HepG2 (cell line): ENCODE data around the gene MSANTD1. TPM values are rescaled to one million over a fixed set of nuclear protein-coding genes. Genes with fewer than 3 reads are reported as not detected.
A peak's percentile ranks its signal among the peaks of the same experiment; 100 is the strongest.

Experiments
- ARNTL ChIP-seq: sonication (generic); formaldehyde crosslinking; IDR thresholded peaks from 2 replicates; pipeline ENCODE4 v1.4.0; 2020; ENCODE audit warnings: mild to moderate bottlenecking, missing genetic modification reagents
- BCL6 ChIP-seq: IDR thresholded peaks from 2 replicates; pipeline ENCODE4 v1.6.1; 2016; ENCODE audit warnings: missing genetic modification reagents, missing compliant biosample characterization
- BORCS8-MEF2B ChIP-seq: sonication (generic); formaldehyde crosslinking; IDR thresholded peaks from 2 replicates; pipeline ENCODE4 v1.8.0; 2022; ENCODE audit warnings: mild to moderate bottlenecking, missing genetic modification reagents
- KMT2B ChIP-seq: IDR thresholded peaks from 2 replicates; pipeline ENCODE4 v1.6.1; 2016; ENCODE audit warnings: missing genetic modification reagents, missing compliant biosample characterization
- NFE2L1 ChIP-seq: sonication (generic); formaldehyde crosslinking; IDR thresholded peaks from 2 replicates; pipeline ENCODE4 v1.4.0; 2020; ENCODE audit warnings: missing genetic modification reagents, mild to moderate bottlenecking, borderline replicate concordance
- PAWR ChIP-seq: sonication (generic); formaldehyde crosslinking; IDR thresholded peaks from 2 replicates; pipeline ENCODE4 v1.4.0; 2020; ENCODE audit warnings: missing genetic modification reagents, mild to moderate bottlenecking, borderline replicate concordance
- PCBP1 ChIP-seq: fragments of 200-400 bp; formaldehyde crosslinking; IDR thresholded peaks from 2 replicates; pipeline ENCODE4 v1.6.1; 2017; ENCODE audit warnings: mild to moderate bottlenecking, low read depth, low read length, borderline replicate concordance
- PHF20 ChIP-seq: sonication (generic); formaldehyde crosslinking; IDR thresholded peaks from 2 replicates; pipeline ENCODE4 v1.5.0; 2020; ENCODE audit warnings: mild to moderate bottlenecking, missing genetic modification reagents
- RAD21 ChIP-seq: fragments of 450-650 bp; formaldehyde crosslinking; IDR thresholded peaks from 2 replicates; pipeline ENCODE4 v1.5.0; 2020; ENCODE audit warnings: mild to moderate bottlenecking
- SP1 ChIP-seq, 2 experiments: fragments of 450-650 bp in 1 of 2; sonication (generic) in 1 of 2; formaldehyde crosslinking in 1 of 2; IDR thresholded peaks; 2 replicates each; pipeline versions ENCODE4 v1.4.0 to v1.6.1; 2016 to 2020; ENCODE audit warnings: missing genetic modification reagents in 1 of 2
- SSRP1 ChIP-seq: IDR thresholded peaks from 2 replicates; pipeline ENCODE4 v1.6.1; 2016; ENCODE audit warnings: control low read depth
- TOE1 ChIP-seq: sonication (generic); formaldehyde crosslinking; IDR thresholded peaks from 2 replicates; pipeline ENCODE4 v1.4.0; 2020; ENCODE audit warnings: mild to moderate bottlenecking, missing genetic modification reagents
- ZKSCAN5 ChIP-seq: sonication (generic); formaldehyde crosslinking; IDR thresholded peaks from 2 replicates; pipeline ENCODE4 v1.5.1; 2020; ENCODE audit warnings: mild to moderate bottlenecking, missing genetic modification reagents
- ZNF20 ChIP-seq: sonication (generic); formaldehyde crosslinking; IDR thresholded peaks from 2 replicates; pipeline ENCODE4 v1.4.0; 2020; ENCODE audit warnings: mild to moderate bottlenecking, moderate library complexity, missing genetic modification reagents
- ZNF672 ChIP-seq: sonication (generic); formaldehyde crosslinking; IDR thresholded peaks from 2 replicates; pipeline ENCODE4 v1.8.1; 2022; ENCODE audit warnings: missing genetic modification reagents
- ZNF746 ChIP-seq: sonication (generic); formaldehyde crosslinking; IDR thresholded peaks from 2 replicates; pipeline ENCODE4 v1.8.0; 2022; ENCODE audit warnings: mild to moderate bottlenecking, missing genetic modification reagents
- polyA plus RNA-seq, 8 experiments: library from polyadenylated mRNA; depleted of rRNA in 3 of 8; stranded (reverse) in 7 of 8; unstranded in 1 of 8; fragments of >200 nt; fragmentation: Illumina TruSeq in 4 of 8; extraction: Trizol in 4 of 8; gene quantifications; 2 replicates each; pipeline versions ENCODE4 v1.2.1 to v1.2.3, GENCODE V29; 2011 to 2016; ENCODE audit warnings: low read depth in 4 of 8, missing spikeins in 1 of 8, mixed read lengths in 1 of 8; ENCODE audit not compliant: insufficient read depth in 1 of 8
- total RNA-seq, 5 experiments: library from RNA; depleted of rRNA; stranded (reverse); fragments of >200 nt; fragmentation: Illumina TruSeq; extraction: Trizol; gene quantifications; 2 replicates each; pipeline ENCODE4 v1.2.3, GENCODE V29; 2016; ENCODE audit warnings: low read depth in 1 of 5
- TF ChIP-seq, protein P1 (sequence below): sonication (generic); formaldehyde crosslinking; IDR thresholded peaks from 2 replicates; pipeline ENCODE4; 2020; ENCODE audit warnings: missing genetic modification reagents, mild to moderate bottlenecking, borderline replicate concordance
- TF ChIP-seq, protein P2 (sequence below): sonication (generic); formaldehyde crosslinking; conservative IDR thresholded peaks from 2 replicates; pipeline ENCODE4 v1.4.0; 2020; ENCODE audit warnings: missing genetic modification reagents
- TF ChIP-seq, protein P3 (sequence below): sonication (generic); formaldehyde crosslinking; IDR thresholded peaks from 2 replicates; pipeline ENCODE4 v1.8.0; 2022; ENCODE audit warnings: mild to moderate bottlenecking, missing genetic modification reagents; ENCODE audit not compliant: insufficient replicate concordance
- TF ChIP-seq, protein P4 (sequence below): IDR thresholded peaks from 2 replicates; pipeline ENCODE4 v1.6.1; 2018; ENCODE audit warnings: missing genetic modification reagents, mild to moderate bottlenecking, missing compliant biosample characterization
- TF ChIP-seq, protein P5 (sequence below): sonication (generic); formaldehyde crosslinking; IDR thresholded peaks from 2 replicates; pipeline ENCODE4 v1.9.0; 2022; ENCODE audit warnings: low read depth, missing genetic modification reagents

Gene MSANTD1
- total and polyA plus RNA-seq, 2 of the 13 experiments (the other 11 are each of a cell fraction or from before 2014, with no cell fraction given): 0.22 to 0.40 TPM

DNA sequence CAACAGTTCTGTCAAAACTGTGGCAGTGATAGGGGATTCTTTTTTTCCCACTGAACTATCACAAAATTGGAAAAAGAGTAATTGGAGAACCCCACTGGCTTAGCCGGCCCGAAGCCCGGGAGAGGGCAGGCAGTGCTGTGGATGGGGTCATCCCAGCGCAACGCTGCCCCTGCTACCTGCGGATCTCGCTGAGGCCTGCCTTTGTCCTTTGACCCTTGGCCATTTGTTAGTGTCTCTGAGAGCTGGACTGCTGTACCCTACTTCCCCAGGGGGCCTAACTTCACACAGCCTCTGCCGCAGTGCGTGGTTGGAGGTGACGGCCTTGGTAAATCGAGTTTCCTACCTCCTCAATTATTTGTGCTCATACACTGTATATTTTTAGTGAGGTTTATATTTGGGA is 43.0 kb upstream of the MSANTD1 start (continued):
- TF ChIP-seq, protein P1, sequence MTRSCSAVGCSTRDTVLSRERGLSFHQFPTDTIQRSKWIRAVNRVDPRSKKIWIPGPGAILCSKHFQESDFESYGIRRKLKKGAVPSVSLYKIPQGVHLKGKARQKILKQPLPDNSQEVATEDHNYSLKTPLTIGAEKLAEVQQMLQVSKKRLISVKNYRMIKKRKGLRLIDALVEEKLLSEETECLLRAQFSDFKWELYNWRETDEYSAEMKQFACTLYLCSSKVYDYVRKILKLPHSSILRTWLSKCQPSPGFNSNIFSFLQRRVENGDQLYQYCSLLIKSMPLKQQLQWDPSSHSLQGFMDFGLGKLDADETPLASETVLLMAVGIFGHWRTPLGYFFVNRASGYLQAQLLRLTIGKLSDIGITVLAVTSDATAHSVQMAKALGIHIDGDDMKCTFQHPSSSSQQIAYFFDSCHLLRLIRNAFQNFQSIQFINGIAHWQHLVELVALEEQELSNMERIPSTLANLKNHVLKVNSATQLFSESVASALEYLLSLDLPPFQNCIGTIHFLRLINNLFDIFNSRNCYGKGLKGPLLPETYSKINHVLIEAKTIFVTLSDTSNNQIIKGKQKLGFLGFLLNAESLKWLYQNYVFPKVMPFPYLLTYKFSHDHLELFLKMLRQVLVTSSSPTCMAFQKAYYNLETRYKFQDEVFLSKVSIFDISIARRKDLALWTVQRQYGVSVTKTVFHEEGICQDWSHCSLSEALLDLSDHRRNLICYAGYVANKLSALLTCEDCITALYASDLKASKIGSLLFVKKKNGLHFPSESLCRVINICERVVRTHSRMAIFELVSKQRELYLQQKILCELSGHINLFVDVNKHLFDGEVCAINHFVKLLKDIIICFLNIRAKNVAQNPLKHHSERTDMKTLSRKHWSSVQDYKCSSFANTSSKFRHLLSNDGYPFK (CRISPR knock-in tag): peak; percentile 25; the same call in 1 of the 2 replicates
- TF ChIP-seq, protein P2, sequence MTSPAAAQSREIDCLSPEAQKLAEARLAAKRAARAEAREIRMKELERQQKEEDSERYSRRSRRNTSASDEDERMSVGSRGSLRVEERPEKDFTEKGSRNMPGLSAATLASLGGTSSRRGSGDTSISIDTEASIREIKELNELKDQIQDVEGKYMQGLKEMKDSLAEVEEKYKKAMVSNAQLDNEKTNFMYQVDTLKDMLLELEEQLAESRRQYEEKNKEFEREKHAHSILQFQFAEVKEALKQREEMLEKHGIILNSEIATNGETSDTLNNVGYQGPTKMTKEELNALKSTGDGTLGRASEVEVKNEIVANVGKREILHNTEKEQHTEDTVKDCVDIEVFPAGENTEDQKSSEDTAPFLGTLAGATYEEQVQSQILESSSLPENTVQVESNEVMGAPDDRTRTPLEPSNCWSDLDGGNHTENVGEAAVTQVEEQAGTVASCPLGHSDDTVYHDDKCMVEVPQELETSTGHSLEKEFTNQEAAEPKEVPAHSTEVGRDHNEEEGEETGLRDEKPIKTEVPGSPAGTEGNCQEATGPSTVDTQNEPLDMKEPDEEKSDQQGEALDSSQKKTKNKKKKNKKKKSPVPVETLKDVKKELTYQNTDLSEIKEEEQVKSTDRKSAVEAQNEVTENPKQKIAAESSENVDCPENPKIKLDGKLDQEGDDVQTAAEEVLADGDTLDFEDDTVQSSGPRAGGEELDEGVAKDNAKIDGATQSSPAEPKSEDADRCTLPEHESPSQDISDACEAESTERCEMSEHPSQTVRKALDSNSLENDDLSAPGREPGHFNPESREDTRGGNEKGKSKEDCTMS (CRISPR knock-in tag): no peak
- TF ChIP-seq TOE1 (CRISPR knock-in tag) (no peak), ZNF746 (0 out of 2 replicates have a peak, but pooled peaks have one; percentile 51), PHF20 (CRISPR knock-in tag) (no peak), ARNTL (CRISPR knock-in tag) (no peak), PAWR (CRISPR knock-in tag) (no peak), SSRP1 (no peak), SP1 (IDR thresholded peaks at IDR 0.05) (no peak), SP1 (CRISPR knock-in tag; IDR thresholded peaks at IDR 0.05) (no peak), NFE2L1 (CRISPR knock-in tag) (no peak), PCBP1 (no peak), BCL6 (CRISPR knock-in tag) (peak; percentile 55; the same call in 1 of the 2 replicates), RAD21 (CRISPR knock-in tag) (peak; percentile 22; the same call in 1 of the 2 replicates), ZKSCAN5 (CRISPR knock-in tag) (no peak), ZNF20 (no peak), BORCS8-MEF2B (CRISPR knock-in tag) (peak; percentile 62; the same call in 1 of the 2 replicates), ZNF672 (no peak), KMT2B (no peak)
- TF ChIP-seq, protein P3, sequence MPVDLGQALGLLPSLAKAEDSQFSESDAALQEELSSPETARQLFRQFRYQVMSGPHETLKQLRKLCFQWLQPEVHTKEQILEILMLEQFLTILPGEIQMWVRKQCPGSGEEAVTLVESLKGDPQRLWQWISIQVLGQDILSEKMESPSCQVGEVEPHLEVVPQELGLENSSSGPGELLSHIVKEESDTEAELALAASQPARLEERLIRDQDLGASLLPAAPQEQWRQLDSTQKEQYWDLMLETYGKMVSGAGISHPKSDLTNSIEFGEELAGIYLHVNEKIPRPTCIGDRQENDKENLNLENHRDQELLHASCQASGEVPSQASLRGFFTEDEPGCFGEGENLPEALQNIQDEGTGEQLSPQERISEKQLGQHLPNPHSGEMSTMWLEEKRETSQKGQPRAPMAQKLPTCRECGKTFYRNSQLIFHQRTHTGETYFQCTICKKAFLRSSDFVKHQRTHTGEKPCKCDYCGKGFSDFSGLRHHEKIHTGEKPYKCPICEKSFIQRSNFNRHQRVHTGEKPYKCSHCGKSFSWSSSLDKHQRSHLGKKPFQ (CRISPR knock-in tag): no peak
- TF ChIP-seq, protein P4, sequence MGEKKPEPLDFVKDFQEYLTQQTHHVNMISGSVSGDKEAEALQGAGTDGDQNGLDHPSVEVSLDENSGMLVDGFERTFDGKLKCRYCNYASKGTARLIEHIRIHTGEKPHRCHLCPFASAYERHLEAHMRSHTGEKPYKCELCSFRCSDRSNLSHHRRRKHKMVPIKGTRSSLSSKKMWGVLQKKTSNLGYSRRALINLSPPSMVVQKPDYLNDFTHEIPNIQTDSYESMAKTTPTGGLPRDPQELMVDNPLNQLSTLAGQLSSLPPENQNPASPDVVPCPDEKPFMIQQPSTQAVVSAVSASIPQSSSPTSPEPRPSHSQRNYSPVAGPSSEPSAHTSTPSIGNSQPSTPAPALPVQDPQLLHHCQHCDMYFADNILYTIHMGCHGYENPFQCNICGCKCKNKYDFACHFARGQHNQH (CRISPR knock-in tag): peak; percentile 70; the same call in 1 of the 2 replicates
- TF ChIP-seq, protein P5, sequence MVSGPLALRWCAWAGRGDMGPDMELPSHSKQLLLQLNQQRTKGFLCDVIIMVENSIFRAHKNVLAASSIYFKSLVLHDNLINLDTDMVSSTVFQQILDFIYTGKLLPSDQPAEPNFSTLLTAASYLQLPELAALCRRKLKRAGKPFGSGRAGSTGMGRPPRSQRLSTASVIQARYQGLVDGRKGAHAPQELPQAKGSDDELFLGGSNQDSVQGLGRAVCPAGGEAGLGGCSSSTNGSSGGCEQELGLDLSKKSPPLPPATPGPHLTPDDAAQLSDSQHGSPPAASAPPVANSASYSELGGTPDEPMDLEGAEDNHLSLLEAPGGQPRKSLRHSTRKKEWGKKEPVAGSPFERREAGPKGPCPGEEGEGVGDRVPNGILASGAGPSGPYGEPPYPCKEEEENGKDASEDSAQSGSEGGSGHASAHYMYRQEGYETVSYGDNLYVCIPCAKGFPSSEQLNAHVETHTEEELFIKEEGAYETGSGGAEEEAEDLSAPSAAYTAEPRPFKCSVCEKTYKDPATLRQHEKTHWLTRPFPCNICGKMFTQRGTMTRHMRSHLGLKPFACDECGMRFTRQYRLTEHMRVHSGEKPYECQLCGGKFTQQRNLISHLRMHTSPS: no peak
